CMK (cell line): ENCODE data around the gene LGI4.
A peak's percentile ranks its signal among the peaks of the same experiment; 100 is the strongest.
"Not testable (repeated sequence)": the region's sequence is repeated elsewhere in the genome, so short reads cannot be mapped to it uniquely, and the experiment has no call there.

Source experiments
- DNase-seq: peaks from one replicate; pipeline ENCODE4 v3.0.0-alpha.2; 2010; ENCODE audit warnings: low read depth

The LGI4 gene

DNA sequence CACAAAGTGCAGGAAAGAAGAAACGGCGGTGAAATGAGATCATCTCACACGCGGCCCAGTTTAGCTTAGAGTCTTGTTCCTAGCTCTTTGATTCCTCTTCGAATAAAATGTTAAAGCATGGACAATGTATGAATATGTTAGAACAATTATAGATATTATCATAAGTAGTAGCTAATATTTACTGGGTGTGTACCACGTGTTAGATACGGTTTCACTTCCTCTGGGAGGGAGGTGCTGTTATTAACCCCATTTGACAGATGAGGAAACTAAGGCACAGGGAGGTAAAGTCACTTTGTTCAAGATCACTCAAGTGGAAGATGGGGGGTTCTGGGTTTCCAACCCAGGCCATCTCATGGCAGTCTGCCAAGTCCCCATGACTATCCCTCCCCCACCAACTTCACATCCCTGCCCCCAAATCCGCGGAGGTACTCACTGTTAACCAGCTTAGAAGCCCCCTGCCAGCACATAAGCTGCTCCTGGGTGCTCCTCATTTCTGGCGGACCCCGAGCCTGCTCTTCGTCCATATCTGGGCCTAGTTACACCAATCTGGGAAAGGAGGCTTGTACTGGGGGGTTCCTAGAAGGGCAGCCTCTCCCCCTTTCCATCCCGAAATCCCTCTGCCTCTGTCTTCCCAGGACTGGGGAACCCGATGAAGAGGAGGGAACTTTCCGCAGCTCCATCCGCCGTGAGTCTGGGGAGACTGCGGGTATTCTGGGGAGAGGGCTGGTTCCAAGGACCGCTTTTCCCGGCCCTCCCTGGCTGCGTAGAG is 7.2 kb upstream of the LGI4 start:
- DNase-seq, result no peak

GRCh38 chr19:35140962-35141836 is 6.3 kb upstream of the LGI4 start:
- DNase-seq, result peak; percentile 80

- DNase-seq, result no peak
Observed at GRCh38 chr19:35140207-35140961, 5.5 kb upstream of the LGI4 start.

GRCh38 chr19:35138305-35138892 is 3.5 kb upstream of the LGI4 start, which contains the start of gene FXYD1:
FXYD1 (plus strand) TSS chr19:35138824; CDS start chr19:35140080, 1,256 bp downstream.
- no peak for DNase-seq

DNA sequence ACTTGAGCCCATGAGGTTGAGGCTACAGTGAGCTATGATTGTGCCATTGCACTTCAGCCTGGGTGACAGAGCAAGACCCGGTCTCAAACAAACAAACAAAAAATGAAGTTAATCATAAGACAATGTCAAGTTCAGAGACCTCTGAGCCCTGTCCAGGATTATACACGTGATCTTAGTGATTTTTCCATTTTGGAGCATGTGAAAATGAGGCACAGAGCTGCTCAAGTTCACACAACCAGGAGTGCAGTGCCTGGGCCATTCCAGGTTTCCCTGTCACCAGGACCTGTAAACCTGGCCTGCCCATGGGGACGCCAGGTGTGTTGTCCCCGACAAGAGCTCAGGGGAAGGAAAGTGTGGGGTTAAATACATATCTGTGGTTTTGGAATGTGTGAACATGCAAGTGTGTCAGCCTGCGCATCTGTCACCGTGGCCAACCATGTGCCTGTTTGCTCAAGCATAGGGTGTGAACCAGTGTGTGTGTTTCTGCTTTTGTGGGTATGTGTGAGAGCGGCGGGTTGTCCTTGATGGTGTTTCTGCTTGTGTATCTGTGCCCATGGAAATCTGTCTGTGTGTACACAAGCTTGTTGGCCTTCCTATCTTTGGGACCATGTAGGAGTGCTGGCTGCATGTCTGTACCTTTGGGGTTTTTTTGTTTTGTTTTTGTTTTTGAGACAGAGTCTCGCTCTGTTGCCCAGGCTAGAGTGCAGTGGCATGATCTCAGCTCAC is 2.3 kb upstream of the LGI4 start:
- DNase-seq, result no peak

GRCh38 chr19:35136231-35136630 is 1.4 kb upstream of the LGI4 start:
- DNase-seq, result no peak

DNA sequence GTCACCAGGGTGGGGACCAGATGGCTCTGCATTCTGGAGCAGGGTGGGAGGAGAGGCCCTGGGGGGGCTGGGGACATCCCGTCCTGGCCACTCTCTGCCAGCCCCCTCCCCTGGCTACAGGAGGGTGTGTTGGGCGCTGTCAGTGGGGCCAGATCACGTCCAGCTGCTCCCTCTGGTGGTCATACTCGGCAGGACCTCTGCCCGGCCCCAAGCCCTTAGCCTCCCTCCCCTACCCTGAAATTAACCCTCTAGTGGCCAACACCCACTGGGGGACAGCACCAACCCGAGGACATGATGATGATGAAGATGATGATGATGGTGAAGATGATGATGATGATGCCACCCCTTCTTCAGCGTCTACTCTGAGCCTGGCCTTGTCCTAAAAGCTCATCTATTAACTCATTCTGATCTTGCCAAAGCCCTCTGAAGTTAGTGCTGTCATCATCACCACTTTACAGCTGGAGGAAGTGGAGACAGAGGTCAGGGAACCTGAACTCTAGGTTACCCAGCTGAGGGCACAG is 590 bp upstream of the LGI4 start:
- no peak for DNase-seq

DNA sequence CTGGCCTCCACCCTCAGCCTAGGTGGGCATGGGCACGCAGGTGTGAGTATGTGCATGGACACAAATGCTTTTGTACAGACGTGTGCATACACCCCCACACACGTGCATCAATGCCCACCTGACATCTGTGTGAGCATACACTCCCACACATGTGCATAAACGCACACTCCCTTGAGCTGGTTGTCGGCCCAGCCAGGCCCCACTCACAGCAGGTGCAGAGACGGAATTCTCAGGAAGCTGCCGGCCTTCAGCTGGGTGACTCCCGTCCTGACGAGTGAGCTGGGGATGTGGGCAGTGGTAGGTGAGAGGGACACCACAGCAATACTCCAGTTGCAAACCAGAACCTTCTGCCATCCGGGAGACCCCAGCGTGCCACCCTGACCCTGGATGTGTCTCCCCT is 1.0 kb downstream of the LGI4 start:
- no peak for DNase-seq

- DNase-seq, result no peak
Observed at GRCh38 chr19:35132254-35132653, 2.6 kb downstream of the LGI4 start.

DNA sequence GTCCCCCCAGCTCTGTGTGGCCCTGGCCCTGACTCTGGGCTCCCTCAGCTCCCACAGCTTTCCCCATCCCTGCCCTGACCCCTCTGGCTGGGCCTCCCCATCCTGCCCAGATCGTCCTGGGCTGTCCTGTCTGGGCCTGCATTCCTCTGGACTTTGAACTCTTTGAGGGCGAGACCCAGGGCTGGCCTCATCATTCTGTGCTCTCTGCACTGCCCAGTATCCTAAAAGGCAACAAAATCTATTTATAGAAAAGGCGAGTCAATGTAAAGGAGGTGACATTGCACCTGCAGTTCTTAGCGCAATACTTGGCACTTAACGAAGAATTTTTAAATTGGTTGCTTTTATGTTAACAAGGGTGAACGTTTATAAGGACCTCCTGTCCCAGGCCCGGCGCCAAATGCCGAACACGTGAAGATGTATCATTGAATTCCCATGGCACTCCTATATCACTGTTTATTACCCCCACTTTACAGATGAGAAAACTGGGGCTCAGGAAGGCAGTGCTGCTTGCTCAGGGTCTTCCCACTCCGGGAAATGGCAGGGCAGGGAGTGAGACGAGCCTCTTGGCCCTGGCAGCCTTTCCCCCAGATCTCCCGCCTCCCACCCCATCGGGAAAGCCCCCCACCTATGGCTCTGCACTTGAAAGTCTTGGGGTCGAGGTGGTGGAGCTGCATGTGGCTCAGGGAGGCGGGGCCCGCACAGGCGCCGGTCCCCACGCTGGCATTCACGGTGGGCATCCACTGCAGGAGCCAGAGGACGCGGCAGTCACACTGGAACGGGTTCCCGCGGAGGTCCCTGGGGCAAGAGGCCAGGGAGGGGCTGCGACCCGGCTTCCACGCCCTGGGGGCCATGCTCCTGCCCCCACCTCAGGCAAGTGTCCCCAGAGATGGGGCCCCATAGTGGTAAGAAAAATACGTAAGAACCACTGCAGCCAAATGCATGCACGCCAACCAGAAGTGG is 3.8 kb downstream of the LGI4 start:
- no peak for DNase-seq

DNA sequence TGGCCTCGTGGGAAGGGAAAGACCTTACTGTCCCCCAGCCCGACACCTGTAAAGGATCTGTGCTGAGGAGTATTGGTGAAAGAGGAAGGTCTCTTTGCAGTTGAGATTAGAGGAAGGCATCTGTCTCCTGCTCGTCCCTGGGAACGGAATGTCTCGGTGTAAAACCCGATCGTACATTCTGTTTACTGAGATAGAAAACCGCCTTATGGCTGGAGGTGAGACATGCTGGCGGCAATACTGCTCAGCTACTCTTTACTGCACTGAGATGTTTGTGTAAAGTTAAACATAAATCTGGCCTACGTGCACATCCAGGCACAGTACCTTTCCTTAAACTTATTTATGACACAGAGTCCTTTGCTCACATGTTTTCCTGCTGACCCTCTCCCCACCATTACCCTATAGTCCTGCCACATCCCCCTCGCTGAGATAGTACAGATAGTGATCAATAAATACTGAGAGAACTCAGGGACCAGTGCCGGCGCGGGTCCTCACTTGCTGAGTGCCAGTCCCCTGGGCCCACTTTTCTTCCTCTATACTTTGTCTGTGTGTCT is 5.1 kb downstream of the LGI4 start:
- DNase-seq, result not testable (repeated sequence)

DNA sequence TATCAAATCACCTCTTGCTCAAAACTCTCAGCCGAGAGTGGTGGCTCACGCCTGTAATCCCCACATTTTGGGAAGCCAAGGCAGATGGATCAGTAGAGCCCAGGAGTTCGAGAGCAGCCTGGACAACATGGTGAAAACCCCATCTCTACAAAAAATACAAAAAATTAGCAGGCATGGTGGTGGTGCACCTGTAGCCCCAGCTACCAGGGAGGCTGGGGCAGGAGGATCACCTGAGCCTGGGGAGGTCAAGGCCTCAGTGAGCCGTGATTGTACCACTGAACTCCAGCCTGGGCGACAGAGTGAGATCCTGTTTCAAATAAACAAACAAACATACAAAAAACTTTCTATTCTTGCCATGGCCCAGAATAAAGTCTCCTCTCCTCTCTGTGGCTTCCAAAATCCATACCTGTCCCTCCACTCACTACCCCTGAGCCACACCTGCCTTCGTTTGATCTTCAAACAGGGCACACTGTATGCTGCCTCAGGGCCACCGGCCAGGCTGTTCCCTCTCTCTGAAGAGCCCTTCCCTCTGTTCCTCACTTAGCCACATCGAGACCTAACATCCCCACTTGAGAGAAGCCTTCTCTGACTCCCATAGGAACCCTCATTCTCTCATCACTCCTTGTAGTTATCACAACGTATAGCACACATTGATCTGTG is 6.3 kb downstream of the LGI4 start:
- no peak for DNase-seq

DNA sequence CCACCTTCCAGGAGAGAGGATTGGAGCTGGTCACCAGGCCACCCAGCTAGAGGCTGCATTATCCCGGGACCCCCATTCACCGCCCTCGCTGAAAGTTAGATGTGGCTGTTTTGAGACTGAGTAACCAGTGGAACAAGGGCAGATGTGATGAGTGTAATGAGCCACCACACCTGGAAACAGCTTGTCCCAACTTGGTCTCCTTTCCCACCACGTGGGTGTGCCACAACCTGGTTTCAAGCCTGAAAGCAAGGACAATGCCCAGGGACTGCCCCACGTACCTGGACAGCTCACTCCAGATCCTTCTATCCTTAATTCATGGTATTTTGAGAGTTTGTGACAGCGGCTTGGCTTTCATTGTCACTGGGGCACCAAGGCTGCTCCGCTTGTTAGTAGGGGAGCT is 7.0 kb downstream of the LGI4 start:
- no peak for DNase-seq

DNA sequence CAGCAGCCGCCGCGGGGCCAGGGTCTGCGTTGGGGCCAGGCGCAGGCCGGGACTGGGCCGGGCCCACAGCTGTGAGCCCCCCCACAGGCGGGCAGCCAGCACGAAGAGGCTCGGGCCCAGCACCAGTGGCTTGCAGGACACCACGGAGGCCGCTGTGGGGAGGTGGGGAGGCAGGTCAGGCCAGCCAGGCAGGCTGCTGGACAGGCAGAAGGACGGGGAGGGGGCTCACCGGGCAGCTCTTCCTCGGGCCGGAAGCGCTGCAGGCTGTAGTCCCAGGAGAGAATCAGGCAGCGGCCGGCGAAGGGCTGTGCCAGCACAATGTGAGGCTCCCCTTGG is 8.3 kb downstream of the LGI4 start:
- no peak for DNase-seq

DNA sequence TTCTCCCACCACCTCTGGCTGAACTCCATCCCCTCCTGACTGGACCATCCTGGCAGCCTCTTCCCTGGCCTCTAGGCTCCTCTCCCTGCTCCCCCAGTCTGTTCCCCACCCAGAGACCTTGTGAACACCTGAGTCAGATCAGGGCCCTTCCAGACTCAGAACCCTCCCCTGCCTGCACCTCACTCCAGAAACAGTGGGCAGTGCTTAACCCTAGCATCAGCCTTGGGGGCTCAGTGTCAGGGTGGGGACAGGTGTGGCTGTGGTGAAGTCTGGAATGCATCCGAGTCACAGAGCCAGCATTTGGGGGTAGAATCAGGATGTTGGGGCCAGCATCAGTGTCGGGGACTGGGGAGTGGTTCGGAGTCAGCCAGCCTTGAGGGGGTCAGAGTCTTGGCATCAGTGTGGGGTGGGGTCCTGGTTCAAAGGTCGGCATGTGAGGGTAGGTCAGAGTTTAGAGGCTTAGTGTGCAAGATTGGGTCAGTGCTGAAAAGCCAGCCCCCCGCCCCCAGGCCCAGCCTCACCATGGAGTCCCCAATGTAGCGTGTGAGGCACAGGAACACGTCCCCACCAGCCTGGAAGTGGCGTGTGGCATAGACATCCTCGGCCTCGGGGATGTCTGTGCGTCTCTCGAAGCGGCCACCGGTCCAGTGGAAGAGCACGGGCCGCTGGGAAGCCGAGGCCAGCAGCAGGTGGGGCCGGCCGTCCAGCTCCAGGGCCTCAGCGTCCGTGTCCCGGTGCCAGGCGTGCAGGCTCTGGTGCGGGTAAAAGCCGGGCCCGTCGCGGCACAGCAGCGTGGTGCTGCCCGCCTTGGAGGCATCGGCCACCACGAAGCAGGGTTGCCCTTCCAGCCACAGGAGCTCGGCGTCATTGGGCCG is 8.9 kb downstream of the LGI4 start:
- DNase-seq, result no peak

DNA sequence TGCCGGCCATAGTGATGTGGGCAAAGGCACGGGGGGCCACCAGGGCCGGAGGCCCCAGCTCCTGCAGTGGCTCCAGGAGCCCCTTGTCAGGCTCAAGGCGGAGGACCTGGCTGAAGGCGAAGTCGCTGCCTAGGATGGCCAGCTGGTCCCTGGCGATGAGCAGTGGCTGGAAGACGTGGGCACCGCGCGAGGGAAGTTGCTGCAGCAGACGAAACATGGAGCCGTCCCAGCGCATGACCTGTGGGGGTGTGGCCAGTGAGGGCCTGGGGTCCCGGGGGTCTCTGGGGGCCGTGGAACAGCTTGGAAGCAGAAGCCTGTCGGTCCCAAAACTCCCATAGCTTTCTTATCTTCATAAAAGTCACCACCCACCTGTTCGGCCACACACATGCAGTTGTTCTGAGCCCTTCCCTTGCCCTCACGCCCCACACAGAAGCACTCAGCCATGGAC is 9.6 kb downstream of the LGI4 start:
- DNase-seq, result no peak

DNA sequence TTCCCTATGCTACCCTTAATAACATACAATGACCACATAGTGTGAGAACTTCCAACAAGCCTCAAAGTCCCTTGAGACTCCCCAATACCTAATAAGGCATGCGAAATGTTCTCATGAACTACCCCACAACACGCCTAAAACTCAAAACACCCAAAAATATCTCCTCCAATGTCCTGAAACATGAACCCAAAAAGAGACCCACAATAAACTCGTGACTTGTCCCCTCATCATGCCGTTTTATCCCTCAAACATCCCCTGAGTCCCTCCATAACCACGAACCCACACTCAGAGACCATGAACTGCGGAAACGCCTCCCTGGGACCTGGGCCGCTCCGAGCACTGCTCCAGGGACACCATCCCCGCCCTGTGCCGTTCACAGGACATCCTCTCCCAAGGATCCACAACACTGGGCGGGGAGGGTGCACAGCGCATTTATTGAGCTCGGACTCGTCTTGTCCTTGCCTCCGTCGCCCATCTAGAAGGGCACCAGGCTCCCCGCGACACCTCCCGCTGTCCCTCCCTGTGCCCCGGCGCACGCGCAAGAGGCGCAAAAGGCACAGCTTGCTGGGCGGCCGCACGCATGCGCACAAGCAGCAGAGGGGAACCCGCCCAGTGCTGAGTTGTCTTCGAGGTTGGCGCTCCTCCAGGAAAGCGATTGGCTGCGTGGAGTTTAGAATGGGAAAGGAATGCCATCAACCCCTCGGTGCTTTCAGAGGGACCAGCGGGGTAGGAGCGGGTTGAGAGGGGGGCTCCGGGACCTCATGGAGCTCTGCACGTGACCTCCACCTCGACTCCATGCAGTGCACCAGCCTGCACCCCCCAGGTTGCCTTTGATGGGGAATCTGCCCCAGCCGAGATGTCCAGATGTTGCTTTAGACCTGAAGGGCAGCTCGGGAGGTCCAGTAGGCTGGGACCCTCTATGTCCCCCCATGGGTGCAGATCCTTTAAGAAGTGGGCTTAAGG is 10.5 kb downstream of the LGI4 start:
- no peak for DNase-seq
